Subcutaneous abdominal adipose tissue (tissue), 5 donors: ENCODE measurements around the gene HGS.

Source experiments
- H3K27ac ChIP-seq: one replicate; pipeline ENCODE4 v1.7.0; 2013; ENCODE audit warnings: low read depth, mild to moderate bottlenecking, inconsistent platforms, low read length, moderate library complexity
- H3K27me3 ChIP-seq, 5 donors: one replicate each; pipeline ENCODE4 v1.7.0; 2013; ENCODE audit warnings: low read length in 5 of 5, inconsistent platforms in 1 of 5; ENCODE audit not compliant: control insufficient read depth in 5 of 5, insufficient read depth in 4 of 5
- H3K36me3 ChIP-seq, 5 donors: one replicate each; pipeline ENCODE4 v1.7.0; 2013; ENCODE audit warnings: low read length in 5 of 5; ENCODE audit not compliant: control insufficient read depth in 5 of 5, insufficient read depth in 5 of 5
- H3K4me1 ChIP-seq, 5 donors: one replicate each; pipeline ENCODE4 v1.7.0; 2013; ENCODE audit warnings: low read length in 5 of 5, mild to moderate bottlenecking in 3 of 5, moderate library complexity in 1 of 5; ENCODE audit not compliant: control insufficient read depth in 5 of 5, insufficient read depth in 5 of 5
- H3K4me3 ChIP-seq, 5 donors: one replicate each; pipeline ENCODE4 v1.7.0; 2013; ENCODE audit warnings: low read length in 5 of 5, low read depth in 1 of 5
- H3K9ac ChIP-seq, 5 donors: one replicate each; pipeline ENCODE4 v1.7.0; 2013; ENCODE audit warnings: low read length in 5 of 5, mild to moderate bottlenecking in 4 of 5, moderate library complexity in 3 of 5
- H3K9me3 ChIP-seq, 5 donors: one replicate each; pipeline ENCODE4 v1.7.0; 2013; ENCODE audit warnings: low read length in 5 of 5; ENCODE audit not compliant: control insufficient read depth in 5 of 5
- donor health status: healthy.
- donor health status: healthy.
- donor health status: healthy.
- donor health status: healthy.
- donor health status: healthy.

HGS gene

GRCh38 chr17:81716674-81716996, 32.8 kb downstream of the HGS start:
- H3K4me3 ChIP-seq: no peak overlapping the region
- H3K27me3 ChIP-seq: no peaks in the 10 kb centered on the region
- H3K4me1 ChIP-seq: peaks cover 0 to 36% (median 31%) of the 10 kb centered on the region in 5 donors
- H3K9ac ChIP-seq: no peak overlapping the region
- H3K9me3 ChIP-seq: no peaks in the 10 kb centered on the region
- peaks cover 0 to 36% (median 19%) of the 10 kb centered on the region in 5 donors for H3K36me3 ChIP-seq
- H3K27ac ChIP-seq: no peak overlapping the region

DNA sequence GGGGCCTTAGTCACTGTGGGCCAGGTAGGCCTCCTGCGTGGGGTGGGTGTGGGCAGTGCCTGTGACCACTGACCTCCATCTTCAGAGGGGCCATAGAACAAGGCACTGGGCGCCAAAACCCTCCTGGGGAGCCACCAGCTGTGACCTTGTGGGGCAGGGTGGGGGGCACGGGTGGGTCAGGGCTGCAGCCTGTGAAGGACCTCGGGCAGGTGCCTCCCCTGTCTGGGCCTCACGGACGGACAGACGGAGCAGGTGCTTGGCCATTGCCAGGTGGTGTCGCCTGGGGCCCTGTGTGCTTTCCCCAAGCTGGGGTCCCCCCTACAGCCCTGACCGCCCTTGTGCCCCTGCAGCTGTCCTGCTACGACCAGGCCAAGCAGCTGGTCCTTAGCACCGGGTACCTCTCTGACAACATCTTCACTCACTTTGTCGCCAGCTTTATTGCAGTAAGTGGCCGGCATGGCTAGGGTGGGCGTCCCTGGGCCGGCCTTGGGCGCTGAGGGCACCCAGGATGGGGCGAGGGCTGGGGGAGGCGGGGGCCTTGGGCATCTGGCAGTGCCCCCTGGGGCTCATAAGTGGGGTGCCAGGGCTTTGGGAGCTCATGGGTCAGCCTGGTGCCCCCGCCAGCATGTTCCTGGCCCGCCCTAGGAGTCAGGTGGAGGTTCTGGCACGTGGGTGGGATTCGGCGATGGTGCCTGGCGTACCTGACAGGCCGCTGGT, 33.4 kb downstream of the HGS start:
- no peak overlapping the region for H3K27ac ChIP-seq
- no peak overlapping the region for H3K4me3 ChIP-seq
- peaks cover 0 to 38% (median 35%) of the 10 kb centered on the region in 5 donors for H3K4me1 ChIP-seq
- H3K9me3 ChIP-seq: no peaks in the 10 kb centered on the region
- no peaks in the 10 kb centered on the region for H3K27me3 ChIP-seq
- peaks cover 0 to 36% (median 19%) of the 10 kb centered on the region in 5 donors for H3K36me3 ChIP-seq
- no peak overlapping the region for H3K9ac ChIP-seq

DNA sequence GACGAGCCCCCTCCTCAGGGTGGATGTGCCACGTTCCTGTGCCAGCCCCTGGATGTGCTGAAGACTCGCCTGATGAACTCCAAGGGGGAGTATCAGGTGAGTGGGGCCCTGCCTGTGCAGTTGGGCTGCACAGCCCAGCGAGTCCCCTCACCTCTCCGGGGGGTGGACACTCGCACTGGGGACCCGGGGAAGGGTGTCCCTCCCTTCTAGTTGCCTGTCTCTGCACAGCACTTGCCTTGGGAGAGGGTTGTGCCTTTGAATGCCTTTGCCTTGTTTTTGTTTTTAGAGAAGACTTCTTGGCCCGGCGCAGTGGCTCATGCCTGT, 33.9 kb downstream of the HGS start:
- no peaks in the 10 kb centered on the region for H3K27me3 ChIP-seq
- no peak overlapping the region for H3K27ac ChIP-seq
- no peak overlapping the region for H3K4me3 ChIP-seq
- no peaks in the 10 kb centered on the region for H3K9me3 ChIP-seq
- H3K9ac ChIP-seq: no peak overlapping the region
- peaks cover 0 to 38% (median 38%) of the 10 kb centered on the region in 5 donors for H3K4me1 ChIP-seq
- H3K36me3 ChIP-seq: peaks cover 0 to 36% (median 19%) of the 10 kb centered on the region in 5 donors

DNA sequence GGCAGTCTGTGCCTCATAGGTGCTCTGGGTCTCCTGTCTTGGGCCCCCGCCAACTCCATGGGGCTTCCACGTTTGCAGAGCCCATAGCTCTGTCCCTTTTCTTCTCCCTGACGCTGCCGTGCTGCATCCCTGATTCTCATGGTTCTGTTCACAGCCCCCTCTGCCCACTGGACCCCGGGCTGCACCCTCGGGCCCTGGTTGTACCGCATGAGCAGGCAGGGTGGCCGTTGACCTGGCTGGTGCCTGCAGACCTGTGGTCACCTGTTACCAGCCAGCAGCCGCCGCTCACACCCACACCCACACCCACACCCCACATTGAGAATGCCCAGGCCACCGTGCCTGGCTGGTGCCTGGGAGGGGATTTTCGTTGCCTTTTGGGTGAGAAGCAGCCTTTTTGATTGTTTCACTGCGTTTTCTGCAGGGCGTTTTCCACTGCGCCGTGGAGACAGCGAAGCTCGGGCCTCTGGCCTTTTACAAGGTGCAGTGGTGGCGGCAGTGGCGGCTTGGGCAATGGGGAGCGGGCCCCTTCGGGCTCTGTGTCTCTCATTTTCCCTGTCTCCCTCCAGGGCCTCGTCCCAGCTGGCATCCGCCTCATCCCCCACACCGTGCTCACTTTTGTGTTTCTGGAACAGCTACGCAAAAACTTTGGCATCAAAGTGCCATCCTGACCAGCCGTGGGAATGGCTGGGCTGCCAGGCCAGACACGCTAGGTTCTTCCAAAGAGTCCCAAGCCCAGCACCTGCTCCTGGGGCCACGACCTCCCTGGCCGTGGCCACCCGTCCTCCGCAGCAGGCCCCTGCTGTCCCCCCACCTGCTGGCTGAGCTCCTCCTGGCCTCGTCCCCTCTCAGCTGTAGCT, 35.8 kb downstream of the HGS start:
- Histone ChIP-seq H3K27ac (no peak overlapping the region), H3K9ac (no peak overlapping the region), H3K36me3 (peaks cover 0 to 36% (median 19%) of the 10 kb centered on the region in 5 donors), H3K9me3 (no peaks in the 10 kb centered on the region), H3K4me3 (no peak overlapping the region), H3K4me1 (peaks cover 2 to 34% (median 31%) of the 10 kb centered on the region in 5 donors), H3K27me3 (no peaks in the 10 kb centered on the region)

GRCh38 chr17:81720267-81721071, 36.7 kb downstream of the HGS start:
- H3K9ac ChIP-seq: no peak overlapping the region
- H3K27ac ChIP-seq: no peak overlapping the region
- no peaks in the 10 kb centered on the region for H3K27me3 ChIP-seq
- peaks cover 2 to 26% (median 25%) of the 10 kb centered on the region in 5 donors for H3K4me1 ChIP-seq
- H3K9me3 ChIP-seq: no peaks in the 10 kb centered on the region
- peaks cover 0 to 30% (median 16%) of the 10 kb centered on the region in 5 donors for H3K36me3 ChIP-seq
- no peak overlapping the region for H3K4me3 ChIP-seq

GRCh38 chr17:81722184-81723120, 38.6 kb downstream of the HGS start:
- Histone ChIP-seq H3K9ac (no peak overlapping the region), H3K9me3 (no peaks in the 10 kb centered on the region), H3K27me3 (no peaks in the 10 kb centered on the region), H3K27ac (peak overlapping the region; percentile 57), H3K4me1 (peaks cover 2 to 26% (median 25%) of the 10 kb centered on the region in 5 donors), H3K36me3 (peaks cover 0 to 19% (median 10%) of the 10 kb centered on the region in 5 donors), H3K4me3 (no peak overlapping the region)

DNA sequence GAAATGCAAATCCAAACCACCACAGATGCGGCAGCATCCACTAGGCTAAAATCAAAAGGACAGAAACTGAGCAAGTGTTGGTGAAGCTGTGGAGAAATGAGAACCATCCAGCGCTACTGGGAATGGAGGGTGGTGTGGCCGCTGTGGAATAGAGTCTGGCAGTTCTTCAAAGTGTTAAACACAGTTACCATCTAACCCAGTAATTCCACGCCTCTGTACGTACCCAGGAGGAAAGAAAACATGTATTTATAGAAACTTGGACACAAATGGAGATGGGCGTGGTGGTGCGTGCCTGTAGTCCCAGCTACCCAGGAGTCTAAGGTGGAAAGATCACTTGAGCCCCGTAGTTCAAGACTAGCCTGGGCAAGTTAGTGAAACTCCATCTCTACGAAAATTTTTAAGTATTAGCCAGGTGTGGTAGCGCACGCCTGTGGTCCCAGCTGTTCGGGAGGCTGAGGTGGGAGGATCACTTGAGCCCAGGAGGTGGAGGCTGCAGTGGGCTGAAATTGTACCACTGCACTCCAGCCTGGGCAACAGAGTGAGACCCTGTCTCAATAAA, 39.9 kb downstream of the HGS start:
- Histone ChIP-seq H3K4me1 (peaks cover 2 to 26% (median 25%) of the 10 kb centered on the region in 5 donors), H3K9ac (peak overlapping the region in 1 of 5 donors; percentile 16), H3K9me3 (no peaks in the 10 kb centered on the region), H3K27me3 (no peaks in the 10 kb centered on the region), H3K36me3 (peaks cover 0 to 12% (median 6%) of the 10 kb centered on the region in 5 donors), H3K27ac (peak overlapping the region; percentile 57), H3K4me3 (no peak overlapping the region)

GRCh38 chr17:81725439-81725838, 41.6 kb downstream of the HGS start:
- Histone ChIP-seq H3K36me3 (peaks cover 0 to under 1% (median 0%) of the 10 kb centered on the region in 5 donors), H3K27me3 (no peaks in the 10 kb centered on the region), H3K4me1 (peaks cover 2 to 27% (median 26%) of the 10 kb centered on the region in 5 donors), H3K9ac (no peak overlapping the region), H3K4me3 (no peak overlapping the region), H3K9me3 (no peaks in the 10 kb centered on the region), H3K27ac (no peak overlapping the region)

GRCh38 chr17:81726004-81726403, 42.2 kb downstream of the HGS start:
- H3K27ac ChIP-seq: no peak overlapping the region
- H3K4me3 ChIP-seq: no peak overlapping the region
- H3K9ac ChIP-seq: no peak overlapping the region
- H3K9me3 ChIP-seq: no peaks in the 10 kb centered on the region
- H3K36me3 ChIP-seq: no peaks in the 10 kb centered on the region
- no peaks in the 10 kb centered on the region for H3K27me3 ChIP-seq
- H3K4me1 ChIP-seq: peaks cover 2 to 33% (median 26%) of the 10 kb centered on the region in 5 donors
